AG20443 (cell line): ENCODE measurements around the gene CFAP210.

ENCODE experiments used
- DNase-seq: peaks from one replicate; pipeline ENCODE4 v3.0.0; 2012; ENCODE audit warnings: low spot score, mixed read lengths

Gene CFAP210

GRCh38 chr2:169694113-169694893 lies at the start of gene CFAP210, which contains the start of gene PHOSPHO2:
CFAP210 (minus strand) TSS chr2:169694405; CDS start chr2:169694327, 78 bp downstream.
PHOSPHO2 (plus strand) TSS chr2:169694469; CDS start chr2:169700972, 6,503 bp downstream.
- peak; percentile 98 for DNase-seq

GRCh38 chr2:169743549-169743948 lies 49.3 kb upstream of the CFAP210 start:
- DNase-seq: no peak

- DNase-seq: no peak
Measured at GRCh38 chr2:169739351-169739750, 45.1 kb upstream of the CFAP210 start.

GRCh38 chr2:169738566-169739229 lies 44.5 kb upstream of the CFAP210 start:
- no peak for DNase-seq

GRCh38 chr2:169736902-169737301 lies 42.7 kb upstream of the CFAP210 start:
- no peak for DNase-seq

- DNase-seq: no peak
Measured at GRCh38 chr2:169735623-169736022, 41.4 kb upstream of the CFAP210 start.

- no peak for DNase-seq
Measured at GRCh38 chr2:169734169-169734847, 40.1 kb upstream of the CFAP210 start.

- peak; percentile 19 for DNase-seq
Measured at GRCh38 chr2:169732583-169733358, 38.6 kb upstream of the CFAP210 start.

- DNase-seq: no peak
Measured at GRCh38 chr2:169732075-169732474, 37.9 kb upstream of the CFAP210 start.

- DNase-seq: no peak
Measured at GRCh38 chr2:169729274-169729605, 35.0 kb upstream of the CFAP210 start.

- no peak for DNase-seq
Measured at GRCh38 chr2:169727065-169727464, 32.9 kb upstream of the CFAP210 start.

GRCh38 chr2:169721016-169721415 lies 26.8 kb upstream of the CFAP210 start:
- DNase-seq: no peak

GRCh38 chr2:169718930-169719504 lies 24.8 kb upstream of the CFAP210 start:
- DNase-seq: no peak

GRCh38 chr2:169717691-169718063 lies 23.5 kb upstream of the CFAP210 start:
- DNase-seq: no peak

GRCh38 chr2:169716938-169717690 lies 22.9 kb upstream of the CFAP210 start:
- DNase-seq: no peak

- peak; percentile 55 for DNase-seq
Measured at GRCh38 chr2:169716238-169716886, 22.2 kb upstream of the CFAP210 start.

GRCh38 chr2:169715379-169716237 lies 21.4 kb upstream of the CFAP210 start:
- peak; percentile 40 for DNase-seq

- peak; percentile 11 for DNase-seq
Measured at GRCh38 chr2:169714699-169715098, 20.5 kb upstream of the CFAP210 start.

GRCh38 chr2:169713331-169713730 lies 19.1 kb upstream of the CFAP210 start:
- DNase-seq: no peak
